ENCODE measurements around the gene OSR1. TPM values are rescaled to one million over a fixed set of nuclear protein-coding genes. Genes with fewer than 3 reads are reported as not detected.

The OSR1 gene
- total RNA-seq, 1 donor from 2014 or later = 5.9 TPM

GRCh38 chr2:19356545-19357401 lies 1.6 kb downstream of the OSR1 start:
- no peak for DNase-seq (ENCODE audit: extremely low spot score in 2 of 2)
- Histone ChIP-seq H3K4me3 (peak overlapping the region; percentile 53 to 56), H3K4me1 (peaks cover 20% of the 10 kb centered on the region), H3K9me3 (no peaks in the 10 kb centered on the region), H3K27ac (peak overlapping the region; percentile 76), H3K36me3 (peaks cover 0 to 12% of the 10 kb centered on the region in 2 donors), H3K27me3 (no peaks in the 10 kb centered on the region)
- intact Hi-C loops (cut with DNase I) = no loop called here
- TF ChIP-seq CTCF (IDR thresholded peaks at IDR 0.05) = no peak
- TF ChIP-seq POLR2A (IDR thresholded peaks at IDR 0.05) = no peak
- no peak for TF ChIP-seq POLR2AphosphoS5 (IDR thresholded peaks at IDR 0.05; ENCODE audit: insufficient read depth in 1 of 2, low read depth in 1 of 2)

DNA sequence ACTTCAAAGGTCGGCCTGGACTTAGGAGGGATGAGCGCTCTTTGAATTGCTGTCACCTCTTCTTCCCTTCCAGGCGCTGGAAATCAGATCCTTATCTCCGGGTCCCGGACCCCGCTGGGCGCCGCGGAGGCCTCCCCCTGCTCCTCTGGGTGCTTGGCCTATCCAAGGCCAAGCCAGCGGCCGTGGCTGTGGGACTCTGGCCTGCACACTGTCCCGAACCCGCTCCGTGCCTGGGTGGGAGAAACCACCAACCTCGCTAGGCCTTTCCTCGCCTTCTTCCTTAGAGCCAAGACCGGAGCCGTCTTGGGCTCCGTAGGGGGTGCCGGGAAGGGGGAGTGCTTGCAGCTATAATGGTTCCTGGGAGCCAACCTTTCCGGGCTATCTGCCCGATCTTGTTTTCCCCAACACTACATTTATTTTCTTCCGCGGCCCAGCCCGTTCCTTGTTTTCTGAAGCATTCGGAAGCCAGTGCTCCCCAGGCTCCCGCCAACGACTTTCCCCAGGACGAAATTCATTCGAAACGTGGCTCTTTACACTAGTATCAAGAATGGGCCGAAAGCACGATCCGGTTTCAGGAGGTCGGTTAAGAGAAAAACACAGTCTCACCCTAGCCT lies 2.4 kb downstream of the OSR1 start:
- Histone ChIP-seq H3K9me3 (no peaks in the 10 kb centered on the region), H3K27me3 (no peaks in the 10 kb centered on the region), H3K36me3 (peaks cover 0 to 12% of the 10 kb centered on the region in 2 donors), H3K27ac (peak overlapping the region; percentile 76), H3K4me3 (peak overlapping the region; percentile 53 to 56), H3K4me1 (peaks cover 17% of the 10 kb centered on the region)
- intact Hi-C loops (cut with DNase I) = no loop called here
- TF ChIP-seq CTCF (IDR thresholded peaks at IDR 0.05) (no peak), POLR2A (IDR thresholded peaks at IDR 0.05) (no peak), POLR2AphosphoS5 (IDR thresholded peaks at IDR 0.05; ENCODE audit: insufficient read depth in 1 of 2, low read depth in 1 of 2) (no peak)
- DNase-seq (ENCODE audit: extremely low spot score in 2 of 2) = no peak

DNA sequence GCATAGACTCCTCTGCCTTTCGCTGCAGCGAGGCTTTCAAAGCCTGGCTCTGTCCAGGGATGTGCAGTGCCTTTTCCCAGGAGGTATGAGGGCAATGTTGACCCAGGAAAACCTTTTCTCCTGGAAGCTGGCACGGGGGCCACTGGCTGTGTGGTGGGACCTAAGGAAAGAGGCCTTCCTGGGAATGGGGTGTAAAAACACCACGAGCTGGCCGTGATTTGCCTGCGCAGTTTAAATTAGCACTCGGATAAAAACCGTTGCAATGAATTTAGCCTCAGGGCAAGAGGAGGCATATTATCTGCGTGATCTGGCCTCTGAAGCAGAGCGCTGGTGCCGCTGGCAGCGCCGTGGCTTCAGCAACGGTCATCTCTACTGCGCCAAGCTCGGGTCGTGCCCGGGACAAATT lies 3.0 kb downstream of the OSR1 start:
- H3K27me3 ChIP-seq = no peaks in the 10 kb centered on the region
- no peak for TF ChIP-seq POLR2A (IDR thresholded peaks at IDR 0.05)
- DNase-seq (ENCODE audit: extremely low spot score in 2 of 2) = no peak
- H3K4me3 ChIP-seq = peak overlapping the region in 1 of 2 donors; percentile 53
- peaks cover 0 to 12% of the 10 kb centered on the region in 2 donors for H3K36me3 ChIP-seq
- intact Hi-C loops (cut with DNase I) = no loop called here
- H3K9me3 ChIP-seq = no peaks in the 10 kb centered on the region
- H3K27ac ChIP-seq = peak overlapping the region; percentile 76
- H3K4me1 ChIP-seq = peaks cover 17% of the 10 kb centered on the region

DNA sequence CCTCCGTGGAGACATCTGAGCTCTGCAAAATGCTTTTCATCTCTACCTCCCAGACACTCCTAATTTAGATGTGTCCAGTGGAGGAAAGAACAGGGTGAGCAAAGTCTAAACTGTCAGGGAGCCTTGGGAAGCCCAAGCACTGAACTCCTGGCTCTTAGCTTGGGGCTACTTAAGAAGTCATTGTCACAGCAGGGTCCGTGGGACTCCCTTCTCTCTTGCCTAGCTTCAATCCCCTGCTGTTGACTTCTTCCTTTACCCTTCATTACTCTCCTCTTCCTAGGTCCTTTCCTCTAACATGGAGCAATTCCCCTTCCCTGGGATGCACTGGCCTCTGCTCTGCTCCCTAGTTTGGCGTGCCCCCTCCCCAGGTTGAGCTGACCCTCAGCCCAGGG lies 3.4 kb downstream of the OSR1 start:
- intact Hi-C loops (cut with DNase I) = no loop called here
- Histone ChIP-seq H3K4me3 (no peak overlapping the region), H3K27me3 (no peaks in the 10 kb centered on the region), H3K27ac (peak overlapping the region; percentile 76), H3K9me3 (no peaks in the 10 kb centered on the region), H3K36me3 (peaks cover 0 to 12% of the 10 kb centered on the region in 2 donors), H3K4me1 (peaks cover 17% of the 10 kb centered on the region)
- no peak for DNase-seq (ENCODE audit: extremely low spot score in 2 of 2)
- TF ChIP-seq POLR2A (IDR thresholded peaks at IDR 0.05) = no peak
- no peak for TF ChIP-seq POLR2AphosphoS5 (IDR thresholded peaks at IDR 0.05; ENCODE audit: insufficient read depth in 1 of 2, low read depth in 1 of 2)
- no peak for TF ChIP-seq CTCF (IDR thresholded peaks at IDR 0.05)

- Histone ChIP-seq H3K27ac (no peak overlapping the region), H3K9me3 (no peaks in the 10 kb centered on the region), H3K4me1 (peaks cover 10% of the 10 kb centered on the region), H3K27me3 (no peaks in the 10 kb centered on the region), H3K36me3 (peaks cover 0 to 12% of the 10 kb centered on the region in 2 donors), H3K4me3 (no peak overlapping the region)
- no peak for TF ChIP-seq POLR2AphosphoS5 (IDR thresholded peaks at IDR 0.05; ENCODE audit: insufficient read depth in 1 of 2, low read depth in 1 of 2)
- TF ChIP-seq CTCF (IDR thresholded peaks at IDR 0.05) = no peak
- TF ChIP-seq POLR2A (IDR thresholded peaks at IDR 0.05) = no peak
- no peak for DNase-seq (ENCODE audit: extremely low spot score in 2 of 2)
- intact Hi-C loops (cut with DNase I) = no loop called here
Measured at GRCh38 chr2:19353721-19354050, 4.7 kb downstream of the OSR1 start.
